GM12878 (cell line): ENCODE data around the gene PCDHGA3. TPM values are rescaled to one million over a fixed set of nuclear protein-coding genes. Genes with fewer than 3 reads are reported as not detected.

Source experiments
- ATAC-seq: fragments of 200-7000 bp; cut with Tn5 transposase; 3 replicates; pipeline ENCODE4 v1.9.1; 2020; ENCODE audit warnings: mild to moderate bottlenecking, moderate library complexity
- BruUV-seq: library from RNA; stranded (reverse); fragments of 400-500 nt; replicated peaks from 2 replicates; lab custom pipeline; 2021; lab: Mats Ljungman, UMichigan
- CTCF ChIA-PET: fragments of 300-600 bp; sonication (Branson Sonifier 250); formaldehyde crosslinking; extraction: SDS; loops from one replicate; lab custom pipeline; 2021; ENCODE audit warnings: inconsistent platforms; lab: Yijun Ruan, JAX
- POLR2A ChIA-PET: fragments of 350-600 bp; formaldehyde crosslinking; extraction: SDS; loops from one replicate; lab custom pipeline; 2021; ENCODE audit warnings: inconsistent platforms; lab: Charles Lee
- RAD21 ChIA-PET: fragments of 300-600 bp; sonication (Branson Sonifier 250); formaldehyde crosslinking; loops from one replicate; lab custom pipeline; 2023; ENCODE audit warnings: antibody characterized with exemption; ENCODE audit not compliant: unreplicated experiment; lab: Charles Lee
- SMC1A ChIA-PET: fragments of 300-600 bp; sonication (Branson Sonifier 250); formaldehyde crosslinking; loops from one replicate; lab custom pipeline; 2023; ENCODE audit not compliant: unreplicated experiment, uncharacterized antibody; lab: Charles Lee
- DNase-seq: peaks from one replicate; pipeline ENCODE4 v3.0.0-alpha.2; 2011; ENCODE audit warnings: low read depth, low spot score
- FAIRE-seq: peaks from 3 replicates; lab custom pipeline; 2011; peaks lifted over from hg19 to GRCh38; lab: Jason Lieb, UNC
- H2AFZ ChIP-seq: 2 replicates; pipeline ENCODE4 v1.6.0; 2011; ENCODE audit warnings: low read depth, low read length, control low read depth; ENCODE audit not compliant: control insufficient read depth
- H3K27ac ChIP-seq: 2 replicates; pipeline ENCODE4 v1.5.1; 2011; ENCODE audit warnings: control low read depth; ENCODE audit not compliant: control insufficient read depth, insufficient read depth
- H3K27me3 ChIP-seq, 2 experiments: replicated peaks in 1 of 2; 2 replicates each; pipeline versions ENCODE4 v1.6.0 to v1.6.1; 2011; ENCODE audit warnings: low read length in 1 of 2; ENCODE audit not compliant: control insufficient read depth in 2 of 2, insufficient read depth in 2 of 2
- H3K36me3 ChIP-seq, 2 experiments: 2 replicates each; pipeline ENCODE4 v1.5.1; 2011; ENCODE audit warnings: low read length in 1 of 2; ENCODE audit not compliant: control insufficient read depth in 2 of 2, insufficient read depth in 2 of 2
- H3K4me1 ChIP-seq: 2 replicates; pipeline ENCODE4 v1.6.1; 2011; ENCODE audit warnings: mild to moderate bottlenecking, low read length, moderate library complexity, mixed read lengths; ENCODE audit not compliant: control insufficient read depth, insufficient read depth
- H3K4me2 ChIP-seq: 2 replicates; pipeline ENCODE4 v1.6.0; 2011; ENCODE audit warnings: control low read depth; ENCODE audit not compliant: control insufficient read depth, insufficient read depth
- H3K4me3 ChIP-seq: fragments of 200-600 bp; sonication (generic); 2 replicates; pipeline ENCODE4 v1.5.1; 2016
- H3K79me2 ChIP-seq: 2 replicates; pipeline ENCODE4 v1.6.0; 2011; ENCODE audit warnings: low read length; ENCODE audit not compliant: control insufficient read depth, insufficient read depth
- H3K9ac ChIP-seq: 2 replicates; pipeline ENCODE4 v1.8.0; 2011; ENCODE audit warnings: low read length, control low read depth, mixed read lengths; ENCODE audit not compliant: control insufficient read depth, insufficient read depth
- H3K9me3 ChIP-seq: replicated peaks from 3 replicates; pipeline ENCODE4 v1.5.1; 2011; ENCODE audit warnings: mild to moderate bottlenecking, low read length; ENCODE audit not compliant: control insufficient read depth, insufficient read depth
- H4K20me1 ChIP-seq: 2 replicates; pipeline ENCODE4 v1.6.0; 2011; ENCODE audit not compliant: control insufficient read depth, insufficient read depth
- BMI1 ChIP-seq: fragments of 450-650 bp; IDR thresholded peaks from 2 replicates; pipeline ENCODE4 v1.6.1; 2016; ENCODE audit warnings: mild to moderate bottlenecking, moderate library complexity, borderline replicate concordance
- CEBPZ ChIP-seq: fragments of 150-350 bp; IDR thresholded peaks from 2 replicates; pipeline ENCODE4 v1.6.1; 2016; ENCODE audit warnings: low read depth, low read length
- FOS ChIP-seq: IDR thresholded peaks from 3 replicates; pipeline ENCODE4 v1.6.1; 2011; ENCODE audit warnings: borderline replicate concordance; ENCODE audit not compliant: insufficient read length; ENCODE audit errors: extremely low read depth
- JUND ChIP-seq: IDR thresholded peaks from 2 replicates; pipeline ENCODE4 v1.6.1; 2012; ENCODE audit warnings: low read depth, mild to moderate bottlenecking, low read length, improper control_type of control experiment, moderate library complexity
- LARP7 ChIP-seq: fragments of 450-650 bp; IDR thresholded peaks from 2 replicates; pipeline ENCODE4 v1.6.1; 2017; ENCODE audit warnings: mild to moderate bottlenecking
- NFYB ChIP-seq: IDR thresholded peaks from 2 replicates; pipeline ENCODE4 v1.6.1; 2011; ENCODE audit warnings: low read depth, mild to moderate bottlenecking, low read length, improper control_type of control experiment, moderate library complexity; ENCODE audit not compliant: insufficient read depth
- PAX8 ChIP-seq: fragments of 450-650 bp; IDR thresholded peaks from 2 replicates; pipeline ENCODE4 v1.6.1; 2017; ENCODE audit warnings: mild to moderate bottlenecking, moderate library complexity
- PML ChIP-seq: IDR thresholded peaks from 2 replicates; pipeline ENCODE4 v1.6.1; 2012; ENCODE audit warnings: low read length, inconsistent platforms
- POLR2A ChIP-seq: IDR thresholded peaks from 2 replicates; pipeline ENCODE4 v1.6.1; 2011; ENCODE audit warnings: low read depth, mild to moderate bottlenecking, low read length
- SUZ12 ChIP-seq: fragments of 200-600 bp; sonication (generic); IDR thresholded peaks from one replicate; pipeline ENCODE4 v1.6.1; 2018; ENCODE audit warnings: antibody characterized with exemption, mild to moderate bottlenecking; ENCODE audit not compliant: unreplicated experiment
- YBX1 ChIP-seq: fragments of 450-650 bp; IDR thresholded peaks from 2 replicates; pipeline ENCODE4 v1.6.1; 2016; ENCODE audit warnings: antibody characterized with exemption
- WGBS: methylation state at CpG from one replicate; pipeline ENCODE4 v1.1.6; 2016; ENCODE audit warnings: low lambda C conversion rate; ENCODE audit not compliant: insufficient replicate concordance, insufficient coverage; ENCODE audit errors: missing lambda C conversion rate; 5-methylcytosine and 5-hydroxymethylcytosine counted together
- in situ Hi-C: fragments of 300-500 bp; cut with MboI; formaldehyde crosslinking; loops from 9 replicates; pipeline ENCODE4 v1.14.3; 2018; ENCODE audit warnings: mixed read lengths
- intact Hi-C: fragments of 100-400 bp; cut with micrococcal nuclease; formaldehyde crosslinking; loops from one replicate; pipeline ENCODE4 v1.14.2; 2022; ENCODE audit not compliant: unreplicated experiment
- polyA plus RNA-seq, 11 experiments: library from polyadenylated mRNA; depleted of rRNA in 4 of 11; unstranded in 6 of 11; stranded (reverse) in 5 of 11; fragments of >200 nt; fragmentation: Nextera tagmentation in 4 of 11; fragmentation: Illumina TruSeq in 1 of 11; extraction: Ambion mirVana in 4 of 11; extraction: Trizol in 1 of 11; gene quantifications; 1 replicate in 1 of 11; 2 replicates in 10 of 11; pipeline versions ENCODE4 v1.2.1 to v1.2.3, GENCODE V29; 2011 to 2016; ENCODE audit warnings: inconsistent platforms in 2 of 11, missing spikeins in 2 of 11, low read depth in 1 of 11
- total RNA-seq, 4 experiments: library from RNA; depleted of rRNA in 3 of 4; stranded (reverse); fragments of >200 nt in 3 of 4; fragmentation: Illumina TruSeq in 1 of 4; extraction: Trizol in 1 of 4; gene quantifications; 2 replicates each; pipeline versions ENCODE4 v1.2.1 to v1.2.3, GENCODE V29; 2013 to 2021
- TF ChIP-seq, protein P1 (sequence below): fragments of 450-650 bp; IDR thresholded peaks from 2 replicates; pipeline ENCODE4 v1.6.1; 2018; ENCODE audit warnings: borderline replicate concordance, mild to moderate bottlenecking; ENCODE audit not compliant: partially characterized antibody
- TF ChIP-seq, protein P2 (sequence below): IDR thresholded peaks from 2 replicates; pipeline ENCODE4 v1.6.1; 2012; ENCODE audit warnings: low read depth, low read length, improper control_type of control experiment

PCDHGA3 gene
- total and polyA plus RNA-seq, 10 of the 15 experiments (the other 5 are each of a cell fraction or from before 2014, with no cell fraction given), result 0.06 to 0.17 (median 0.11) TPM; not detected in 6

GRCh38 chr5:141298376-141298775 lies 45.3 kb upstream of the PCDHGA3 start:
- RAD21 ChIA-PET, result no interaction called here
- SMC1A ChIA-PET, result no interaction called here
- Histone ChIP-seq H3K4me1 (no peaks in the 10 kb centered on the region), H3K36me3 (no peaks in the 10 kb centered on the region), H3K9me3 (no peaks in the 10 kb centered on the region; the same call in 2 of the 3 replicates), H3K4me2 (no peak overlapping the region), H2AFZ (no peak overlapping the region)
- BruUV-seq, result no TSS peak
- ATAC-seq, result no peak
- WGBS, result 81% methylated on average over 4 of the region's 4 CpGs
- in situ Hi-C loops, result no loop called here
- CTCF ChIA-PET, result interaction anchor here (0.7 to 1.1 kb wide), 2 partner anchors 22 to 148 kb away, joined by 3 to 4 read pairs; partner anchors contain the start of gene TAF7
- no peak for TF ChIP-seq BMI1
- TF ChIP-seq PML, result no peak
- TF ChIP-seq SUZ12, result no peak
- no peak for TF ChIP-seq NFYB
- TF ChIP-seq JUND, result no peak
- TF ChIP-seq, protein P1, sequence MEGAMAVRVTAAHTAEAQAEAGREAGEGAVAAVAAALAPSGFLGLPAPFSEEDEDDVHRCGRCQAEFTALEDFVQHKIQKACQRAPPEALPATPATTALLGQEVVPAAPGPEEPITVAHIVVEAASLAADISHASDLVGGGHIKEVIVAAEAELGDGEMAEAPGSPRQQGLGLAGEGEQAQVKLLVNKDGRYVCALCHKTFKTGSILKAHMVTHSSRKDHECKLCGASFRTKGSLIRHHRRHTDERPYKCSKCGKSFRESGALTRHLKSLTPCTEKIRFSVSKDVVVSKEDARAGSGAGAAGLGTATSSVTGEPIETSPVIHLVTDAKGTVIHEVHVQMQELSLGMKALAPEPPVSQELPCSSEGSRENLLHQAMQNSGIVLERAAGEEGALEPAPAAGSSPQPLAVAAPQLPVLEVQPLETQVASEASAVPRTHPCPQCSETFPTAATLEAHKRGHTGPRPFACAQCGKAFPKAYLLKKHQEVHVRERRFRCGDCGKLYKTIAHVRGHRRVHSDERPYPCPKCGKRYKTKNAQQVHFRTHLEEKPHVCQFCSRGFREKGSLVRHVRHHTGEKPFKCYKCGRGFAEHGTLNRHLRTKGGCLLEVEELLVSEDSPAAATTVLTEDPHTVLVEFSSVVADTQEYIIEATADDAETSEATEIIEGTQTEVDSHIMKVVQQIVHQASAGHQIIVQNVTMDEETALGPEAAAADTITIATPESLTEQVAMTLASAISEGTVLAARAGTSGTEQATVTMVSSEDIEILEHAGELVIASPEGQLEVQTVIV, result no peak
- no peak for TF ChIP-seq FOS
- no peak for TF ChIP-seq POLR2A
- TF ChIP-seq CEBPZ, result no peak
- TF ChIP-seq YBX1, result no peak
- TF ChIP-seq, protein P2, sequence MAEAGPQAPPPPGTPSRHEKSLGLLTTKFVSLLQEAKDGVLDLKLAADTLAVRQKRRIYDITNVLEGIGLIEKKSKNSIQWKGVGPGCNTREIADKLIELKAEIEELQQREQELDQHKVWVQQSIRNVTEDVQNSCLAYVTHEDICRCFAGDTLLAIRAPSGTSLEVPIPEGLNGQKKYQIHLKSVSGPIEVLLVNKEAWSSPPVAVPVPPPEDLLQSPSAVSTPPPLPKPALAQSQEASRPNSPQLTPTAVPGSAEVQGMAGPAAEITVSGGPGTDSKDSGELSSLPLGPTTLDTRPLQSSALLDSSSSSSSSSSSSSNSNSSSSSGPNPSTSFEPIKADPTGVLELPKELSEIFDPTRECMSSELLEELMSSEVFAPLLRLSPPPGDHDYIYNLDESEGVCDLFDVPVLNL, result no peak
- TF ChIP-seq PAX8, result no peak
- TF ChIP-seq LARP7, result no peak
- TF ChIP-seq, all 136 proteins: peak for 0
- FAIRE-seq (no peak), DNase-seq (no peak)
- no peaks in the 10 kb centered on the region for H3K79me2 ChIP-seq
- no peak overlapping the region for H3K27ac ChIP-seq
- no peaks in the 10 kb centered on the region for H4K20me1 ChIP-seq
- no peak overlapping the region for H3K9ac ChIP-seq
- no peaks in the 10 kb centered on the region for H3K27me3 ChIP-seq
- H3K4me3 ChIP-seq, result no peak overlapping the region
- POLR2A ChIA-PET, result no interaction called here
- intact Hi-C loops, result no loop called here
